HepG2 (cell line): ENCODE data around the gene CD28. TPM values are rescaled to one million over a fixed set of nuclear protein-coding genes. Genes with fewer than 3 reads are reported as not detected.

ENCODE experiments used
- ATAC-seq: fragments of 200-7000 bp; cut with Tn5 transposase; 3 replicates; pipeline ENCODE4 v1.9.1; 2020; ENCODE audit warnings: mild to moderate bottlenecking, moderate library complexity
- BruUV-seq: library from RNA; stranded (reverse); fragments of 400-500 nt; replicated peaks from 2 replicates; lab custom pipeline; 2021; lab: Mats Ljungman, UMichigan
- CTCF ChIA-PET: fragments of 300-600 bp; formaldehyde crosslinking; extraction: SDS; loops from one replicate; lab custom pipeline; 2021; ENCODE audit warnings: low total read pairs, inconsistent platforms, low intra/inter-chr PET ratio; lab: Yijun Ruan, JAX
- POLR2A ChIA-PET: fragments of 350-600 bp; sonication (Branson Sonifier 250); formaldehyde crosslinking; loops from one replicate; lab custom pipeline; 2020; ENCODE audit warnings: antibody characterized with exemption, inconsistent platforms; lab: Yijun Ruan, JAX
- DNase-seq: peaks from one replicate; pipeline ENCODE4 v3.0.0-alpha.2; 2015; ENCODE audit warnings: low spot score
- FAIRE-seq: peaks from 3 replicates; lab custom pipeline; 2011; peaks lifted over from hg19 to GRCh38; lab: Jason Lieb, UNC
- H2AFZ ChIP-seq: one replicate; pipeline ENCODE4 v1.6.1; 2011; ENCODE audit warnings: low read length, inconsistent platforms
- H3K27ac ChIP-seq: fragments of 300-600 bp; 3 replicates; pipeline ENCODE4 v1.8.0; 2011; ENCODE audit warnings: mixed run types, mild to moderate bottlenecking, mixed read lengths, low read length, inconsistent platforms; ENCODE audit not compliant: insufficient read depth; ENCODE audit errors: extremely low read length
- H3K27me3 ChIP-seq, 2 experiments: fragments of 200-600 bp in 1 of 2; 2 replicates in 1 of 2; 3 replicates in 1 of 2; pipeline versions ENCODE4 v1.6.0 to v1.8.0; 2011; ENCODE audit warnings: low read length in 2 of 2, mild to moderate bottlenecking in 2 of 2, moderate library complexity in 2 of 2, inconsistent platforms in 1 of 2; ENCODE audit not compliant: insufficient read depth in 2 of 2, control insufficient read depth in 1 of 2
- H3K36me3 ChIP-seq, 2 experiments: fragments of 200-600 bp in 1 of 2; replicated peaks in 1 of 2; 2 replicates in 1 of 2; 3 replicates in 1 of 2; pipeline versions ENCODE4 v1.5.1 to v1.8.0; 2011; ENCODE audit warnings: low read length in 2 of 2, inconsistent platforms in 1 of 2; ENCODE audit not compliant: insufficient read depth in 2 of 2, control insufficient read depth in 1 of 2
- H3K4me1 ChIP-seq: 2 replicates; pipeline ENCODE4 v1.5.1; 2012; ENCODE audit warnings: low read length, inconsistent platforms; ENCODE audit not compliant: insufficient read depth
- H3K4me2 ChIP-seq: 2 replicates; pipeline ENCODE4 v1.6.0; 2011; ENCODE audit warnings: low read depth, low read length, inconsistent platforms
- H3K4me3 ChIP-seq, 3 experiments: fragments of 200-600 bp in 1 of 3; sonication (generic), shearing (Covaris generic) in 1 of 3; replicated peaks in 1 of 3; 2 replicates each; pipeline ENCODE4 v1.5.1; 2011 to 2016; ENCODE audit warnings: low read length in 3 of 3, inconsistent platforms in 2 of 3, low read depth in 2 of 3, mild to moderate bottlenecking in 2 of 3, control low read depth in 1 of 3, mixed read lengths in 1 of 3; ENCODE audit not compliant: insufficient read depth in 1 of 3
- H3K79me2 ChIP-seq: one replicate; pipeline ENCODE4 v1.6.1; 2011; ENCODE audit warnings: low read length, inconsistent platforms; ENCODE audit not compliant: insufficient read depth
- H3K9ac ChIP-seq: 2 replicates; pipeline ENCODE4 v1.6.0; 2011; ENCODE audit warnings: mild to moderate bottlenecking, low read depth, low read length, inconsistent platforms; ENCODE audit not compliant: insufficient read depth
- H3K9me3 ChIP-seq: 2 replicates; pipeline ENCODE4 v1.5.1; 2012; ENCODE audit warnings: mild to moderate bottlenecking, low read length
- H4K20me1 ChIP-seq: 2 replicates; pipeline ENCODE4 v1.6.0; 2011; ENCODE audit warnings: inconsistent platforms, mild to moderate bottlenecking, low read length, moderate library complexity; ENCODE audit not compliant: insufficient read depth
- DPF2 ChIP-seq: sonication (generic); formaldehyde crosslinking; IDR thresholded peaks from 2 replicates; pipeline ENCODE4 v1.4.0; 2020; ENCODE audit warnings: mild to moderate bottlenecking, low read depth, missing genetic modification reagents, borderline replicate concordance
- DR1 ChIP-seq: sonication (generic); formaldehyde crosslinking; IDR thresholded peaks from 2 replicates; pipeline ENCODE4 v1.8.0; 2021; ENCODE audit warnings: mild to moderate bottlenecking, missing genetic modification reagents, inconsistent platforms
- HOXA3 ChIP-seq: sonication (generic); formaldehyde crosslinking; IDR thresholded peaks from 2 replicates; pipeline ENCODE4 v1.5.0; 2020; ENCODE audit warnings: missing genetic modification reagents
- IKZF1 ChIP-seq: fragments of 450-650 bp; IDR thresholded peaks from 2 replicates; pipeline ENCODE4 v1.7.1; 2016
- TOPORS ChIP-seq: sonication (generic); formaldehyde crosslinking; IDR thresholded peaks from 2 replicates; pipeline ENCODE4 v1.8.0; 2023; ENCODE audit warnings: mild to moderate bottlenecking, missing genetic modification reagents
- ZNF260 ChIP-seq: sonication (generic); formaldehyde crosslinking; IDR thresholded peaks from 2 replicates; pipeline ENCODE4 v1.4.0; 2020; ENCODE audit warnings: missing genetic modification reagents, low read depth, mild to moderate bottlenecking, borderline replicate concordance
- ZNF337 ChIP-seq: sonication (generic); formaldehyde crosslinking; IDR thresholded peaks from 2 replicates; pipeline ENCODE4 v1.5.1; 2020; ENCODE audit warnings: missing genetic modification reagents, low read depth, mild to moderate bottlenecking, borderline replicate concordance
- WGBS: methylation state at CpG from one replicate; pipeline ENCODE4 v1.1.6; 2017; ENCODE audit warnings: low lambda C conversion rate; 5-methylcytosine and 5-hydroxymethylcytosine counted together
- in situ Hi-C: cut with HindIII; loops from 2 replicates; pipeline ENCODE4 v1.10.0; 2017; ENCODE audit warnings: low pct_unique_long_range_greater_than_20kb; ENCODE audit not compliant: extremely low pct_ligation_motif_present
- intact Hi-C: fragments of 100-400 bp; cut with micrococcal nuclease; formaldehyde crosslinking; loops from one replicate; pipeline ENCODE4 v1.10.0; 2022; ENCODE audit not compliant: unreplicated experiment
- polyA plus RNA-seq, 8 experiments: library from polyadenylated mRNA; depleted of rRNA in 3 of 8; stranded (reverse) in 7 of 8; unstranded in 1 of 8; fragments of >200 nt; fragmentation: Illumina TruSeq in 4 of 8; extraction: Trizol in 4 of 8; gene quantifications; 2 replicates each; pipeline versions ENCODE4 v1.2.1 to v1.2.3, GENCODE V29; 2011 to 2016; ENCODE audit warnings: low read depth in 4 of 8, missing spikeins in 1 of 8, mixed read lengths in 1 of 8; ENCODE audit not compliant: insufficient read depth in 1 of 8
- total RNA-seq, 5 experiments: library from RNA; depleted of rRNA; stranded (reverse); fragments of >200 nt; fragmentation: Illumina TruSeq; extraction: Trizol; gene quantifications; 2 replicates each; pipeline ENCODE4 v1.2.3, GENCODE V29; 2016; ENCODE audit warnings: low read depth in 1 of 5
- TF ChIP-seq, protein P1 (sequence below): sonication (generic); formaldehyde crosslinking; IDR thresholded peaks from 2 replicates; pipeline ENCODE4 v1.4.0; 2020; ENCODE audit warnings: missing genetic modification reagents, mild to moderate bottlenecking, borderline replicate concordance
- TF ChIP-seq, protein P2 (sequence below): sonication (generic); formaldehyde crosslinking; IDR thresholded peaks from 2 replicates; pipeline ENCODE4 v1.4.0; 2020; ENCODE audit warnings: mild to moderate bottlenecking, low read depth, missing genetic modification reagents

CD28 gene
- total and polyA plus RNA-seq, 2 of the 13 experiments (the other 11 are each of a cell fraction or from before 2014, with no cell fraction given): not detected

DNA sequence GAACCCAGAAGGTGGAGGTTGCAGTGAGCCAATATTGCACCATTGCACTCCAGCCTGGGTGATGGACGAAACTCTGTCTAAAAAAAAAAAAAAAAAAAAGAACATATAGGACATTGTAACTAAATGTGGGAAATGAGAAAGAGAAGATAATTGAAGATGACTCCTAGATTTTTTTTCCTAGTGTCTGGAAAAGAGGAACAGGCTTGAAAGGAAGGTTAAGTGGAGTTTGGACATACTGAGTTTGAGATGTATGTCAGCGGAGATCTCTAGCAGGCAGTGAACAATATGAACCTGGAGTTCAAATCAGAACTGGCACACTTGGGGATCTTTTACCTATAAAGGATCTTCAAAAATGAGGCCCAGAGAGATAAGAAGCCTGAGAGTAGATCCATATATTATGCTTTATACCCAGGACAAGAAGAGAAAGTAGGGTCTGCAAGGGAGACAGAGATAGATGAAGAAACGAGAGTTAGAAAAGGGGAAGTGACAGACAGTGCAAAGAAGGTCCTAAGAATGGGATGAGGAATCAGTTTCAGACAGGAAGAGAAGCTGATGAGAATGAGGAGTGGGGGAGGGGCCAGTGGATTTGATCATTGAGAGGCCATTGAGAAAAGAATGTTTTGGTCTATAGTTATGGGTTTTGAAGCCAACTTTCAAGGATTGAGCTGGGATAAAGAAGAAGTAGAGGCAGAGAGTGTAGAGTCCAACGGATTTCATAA is 46.9 kb upstream of the CD28 start:
- H3K36me3 ChIP-seq: no peaks in the 10 kb centered on the region
- no peak overlapping the region for H3K4me3 ChIP-seq
- no peaks in the 10 kb centered on the region for H3K27me3 ChIP-seq
- DNase-seq (no peak), ATAC-seq (no peak), FAIRE-seq (no peak)
- H3K4me1 ChIP-seq: peaks cover 63% of the 10 kb centered on the region
- WGBS: 87% methylated on average over 4 of the region's 4 CpGs
- H4K20me1 ChIP-seq: no peaks in the 10 kb centered on the region
- H2AFZ ChIP-seq: no peak overlapping the region
- intact Hi-C loops (no loop called here), in situ Hi-C loops (loop anchor here (10.0 to 25.0 kb wide), 3 partner anchors 155 to 422 kb away; partner anchors contain the start of gene CYP20A1)
- BruUV-seq: no TSS peak
- no peak overlapping the region for H3K4me2 ChIP-seq
- H3K9ac ChIP-seq: no peak overlapping the region
- TF ChIP-seq HOXA3: no peak
- TF ChIP-seq TOPORS (CRISPR knock-in tag): no peak
- no peaks in the 10 kb centered on the region for H3K79me2 ChIP-seq
- ChIA-PET POLR2A (no interaction called here), CTCF (no interaction called here)
- no peaks in the 10 kb centered on the region for H3K9me3 ChIP-seq
- no peak overlapping the region for H3K27ac ChIP-seq

DNA sequence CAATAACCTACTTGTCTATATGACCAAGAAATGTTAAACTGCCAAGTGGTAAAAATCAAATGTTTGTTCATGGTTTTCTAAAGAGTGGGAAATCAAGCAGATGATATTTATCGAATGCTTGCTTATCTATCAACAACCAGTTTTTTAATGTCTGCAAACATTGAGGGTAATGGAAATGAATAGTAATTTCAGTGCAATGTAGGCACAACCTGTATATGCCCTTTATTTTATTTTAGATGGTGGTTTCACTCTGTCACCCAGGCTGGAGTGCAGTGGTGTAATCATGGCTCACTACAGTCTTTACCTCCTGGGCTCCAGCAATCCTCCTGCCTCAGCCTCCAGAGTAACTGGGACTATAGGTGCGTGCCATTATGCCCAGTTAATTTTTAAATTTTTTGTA is 46.0 kb upstream of the CD28 start:
- FAIRE-seq: no peak
- intact Hi-C loops: no loop called here
- TF ChIP-seq DR1 (CRISPR knock-in tag): no peak
- no peak for TF ChIP-seq ZNF337 (CRISPR knock-in tag)
- TF ChIP-seq, protein P1, sequence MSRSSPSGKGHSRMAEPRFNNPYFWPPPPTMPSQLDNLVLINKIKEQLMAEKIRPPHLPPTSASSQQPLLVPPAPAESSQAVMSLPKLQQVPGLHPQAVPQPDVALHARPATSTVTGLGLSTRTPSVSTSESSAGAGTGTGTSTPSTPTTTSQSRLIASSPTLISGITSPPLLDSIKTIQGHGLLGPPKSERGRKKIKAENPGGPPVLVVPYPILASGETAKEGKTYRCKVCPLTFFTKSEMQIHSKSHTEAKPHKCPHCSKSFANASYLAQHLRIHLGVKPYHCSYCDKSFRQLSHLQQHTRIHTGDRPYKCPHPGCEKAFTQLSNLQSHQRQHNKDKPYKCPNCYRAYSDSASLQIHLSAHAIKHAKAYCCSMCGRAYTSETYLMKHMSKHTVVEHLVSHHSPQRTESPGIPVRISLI (CRISPR knock-in tag): no peak
- no peak for TF ChIP-seq IKZF1
- TF ChIP-seq, protein P2, sequence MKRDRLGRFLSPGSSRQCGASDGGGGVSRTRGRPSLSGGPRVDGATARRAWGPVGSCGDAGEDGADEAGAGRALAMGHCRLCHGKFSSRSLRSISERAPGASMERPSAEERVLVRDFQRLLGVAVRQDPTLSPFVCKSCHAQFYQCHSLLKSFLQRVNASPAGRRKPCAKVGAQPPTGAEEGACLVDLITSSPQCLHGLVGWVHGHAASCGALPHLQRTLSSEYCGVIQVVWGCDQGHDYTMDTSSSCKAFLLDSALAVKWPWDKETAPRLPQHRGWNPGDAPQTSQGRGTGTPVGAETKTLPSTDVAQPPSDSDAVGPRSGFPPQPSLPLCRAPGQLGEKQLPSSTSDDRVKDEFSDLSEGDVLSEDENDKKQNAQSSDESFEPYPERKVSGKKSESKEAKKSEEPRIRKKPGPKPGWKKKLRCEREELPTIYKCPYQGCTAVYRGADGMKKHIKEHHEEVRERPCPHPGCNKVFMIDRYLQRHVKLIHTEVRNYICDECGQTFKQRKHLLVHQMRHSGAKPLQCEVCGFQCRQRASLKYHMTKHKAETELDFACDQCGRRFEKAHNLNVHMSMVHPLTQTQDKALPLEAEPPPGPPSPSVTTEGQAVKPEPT: no peak
- TF ChIP-seq ZNF260 (CRISPR knock-in tag): no peak
- no peak for TF ChIP-seq DPF2 (CRISPR knock-in tag)

More for the DNA sequence above, 46.0 kb upstream of the CD28 start:
- H3K4me3 ChIP-seq: no peak overlapping the region
- H2AFZ ChIP-seq: no peak overlapping the region
- 91% methylated on average over 2 of the region's 2 CpGs for WGBS
- no peaks in the 10 kb centered on the region for H3K9me3 ChIP-seq
- H3K27ac ChIP-seq: no peak overlapping the region
- H4K20me1 ChIP-seq: no peaks in the 10 kb centered on the region
- peaks cover 63% of the 10 kb centered on the region for H3K4me1 ChIP-seq
- in situ Hi-C loops: loop anchor here (25.0 kb wide), 1 partner anchor 423 kb away; the partner anchor contains the start of gene CYP20A1
- H3K36me3 ChIP-seq: no peaks in the 10 kb centered on the region
- BruUV-seq: no TSS peak
- H3K9ac ChIP-seq: no peak overlapping the region
- CTCF ChIA-PET: no interaction called here
- no peaks in the 10 kb centered on the region for H3K79me2 ChIP-seq
- H3K27me3 ChIP-seq: no peaks in the 10 kb centered on the region
- ATAC-seq (no peak), DNase-seq (no peak)
- POLR2A ChIA-PET: no interaction called here
- no peak overlapping the region for H3K4me2 ChIP-seq
